ENCODE measurements around the gene MAJIN.

Gene MAJIN

DNA sequence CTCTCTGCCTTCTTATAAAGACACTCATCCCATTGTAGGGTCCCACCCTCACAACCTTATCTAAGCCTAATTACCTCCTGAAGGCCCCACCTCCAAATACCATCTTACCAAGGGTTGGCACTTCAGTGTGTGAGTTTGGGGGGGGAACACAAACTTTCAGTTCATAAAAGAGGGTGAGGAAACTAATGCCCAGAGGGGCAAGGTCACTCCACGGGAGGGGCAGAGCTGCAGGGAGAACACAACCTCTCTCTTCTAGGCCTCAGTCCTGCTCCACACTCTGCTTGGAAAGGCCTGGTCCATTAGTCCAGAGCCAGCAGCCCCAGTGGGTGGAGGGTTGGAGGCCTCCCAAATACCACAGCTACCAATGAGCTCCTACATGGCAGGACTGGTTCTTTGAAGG is 27.6 kb upstream of the MAJIN start:
- no peak for TF ChIP-seq CTCF (IDR thresholded peaks at IDR 0.05)
- TF ChIP-seq ZFX (IDR thresholded peaks at IDR 0.05; ENCODE audit: borderline replicate concordance) = no peak
- peak overlapping the region; percentile 58 for H3K27ac ChIP-seq

- TF ChIP-seq CTCF (IDR thresholded peaks at IDR 0.05) = no peak
- H3K27ac ChIP-seq = peak overlapping the region; percentile 58
Measured at GRCh38 chr11:64998690-64999431, 27.0 kb upstream of the MAJIN start.

- peak overlapping the region; percentile 58 for H3K27ac ChIP-seq
- no peak for TF ChIP-seq ZFX (IDR thresholded peaks at IDR 0.05; ENCODE audit: borderline replicate concordance)
- no peak for TF ChIP-seq CTCF (IDR thresholded peaks at IDR 0.05)
Measured at GRCh38 chr11:64998141-64998540, 26.2 kb upstream of the MAJIN start.

DNA sequence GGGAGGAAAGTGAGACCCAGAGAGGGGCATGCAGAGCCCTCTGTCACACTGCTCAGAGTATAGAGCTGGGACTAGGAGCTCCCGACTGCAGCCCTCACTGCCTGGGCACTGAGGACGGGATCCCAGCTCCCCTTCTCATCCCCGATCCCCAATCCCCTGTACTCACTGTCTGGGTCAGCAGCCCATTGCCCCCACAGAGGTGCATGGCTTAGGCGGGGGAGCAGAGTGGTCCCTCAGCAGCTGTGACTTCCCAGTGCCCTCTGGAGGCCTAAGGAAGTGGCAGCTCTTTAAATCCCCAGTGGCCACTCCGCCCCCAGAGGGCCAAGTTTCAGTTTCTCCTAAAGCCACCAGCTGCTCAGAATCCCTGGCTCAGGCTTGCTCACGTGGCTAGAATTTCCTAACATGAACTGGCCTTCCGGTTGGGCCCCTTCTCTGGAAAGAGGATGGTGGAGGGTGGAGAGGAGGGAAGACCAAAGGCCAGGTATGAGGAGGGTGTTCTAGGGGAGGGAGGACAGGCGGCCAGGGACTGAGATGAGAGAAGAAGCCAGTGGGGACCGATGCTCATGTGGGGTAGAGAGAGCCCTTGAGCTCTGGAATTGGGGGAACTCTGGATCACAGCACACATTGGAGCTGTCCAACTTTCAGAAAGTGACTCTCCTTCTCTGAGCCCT is 24.9 kb upstream of the MAJIN start, which contains the start of gene BATF2:
TSS of gene BATF2 (minus strand) at position 262 of the 671 bp plus-strand sequence. CDS start at position 205, 57 bp downstream.
- TF ChIP-seq ZFX (IDR thresholded peaks at IDR 0.05; ENCODE audit: borderline replicate concordance) (no peak), CTCF (IDR thresholded peaks at IDR 0.05) (peak; percentile 58)

GRCh38 chr11:64996327-64996709 is 24.4 kb upstream of the MAJIN start:
- no peak overlapping the region for H3K27ac ChIP-seq
- TF ChIP-seq ZFX (IDR thresholded peaks at IDR 0.05; ENCODE audit: borderline replicate concordance) (no peak), CTCF (IDR thresholded peaks at IDR 0.05) (no peak)

More for the DNA sequence above, 24.9 kb upstream of the MAJIN start, which contains the start of gene BATF2:
- no peak within 1 kb of the TSS for H3K27ac ChIP-seq

- no peak for TF ChIP-seq ZFX (IDR thresholded peaks at IDR 0.05; ENCODE audit: borderline replicate concordance)
- no peak for TF ChIP-seq CTCF (IDR thresholded peaks at IDR 0.05)
- H3K27ac ChIP-seq = no peak overlapping the region
Measured at GRCh38 chr11:64994318-64994717, 22.4 kb upstream of the MAJIN start.
